ENCODE results near the gene HMGXB4. TPM values are rescaled to one million over a fixed set of nuclear protein-coding genes. Genes with fewer than 3 reads are reported as not detected.

Gene HMGXB4
- total and polyA plus RNA-seq, 9 of the 15 experiments (the other 6 are each of a cell fraction or from before 2014, with no cell fraction given): 9.9 to 31.4 (median 24.8) TPM

DNA sequence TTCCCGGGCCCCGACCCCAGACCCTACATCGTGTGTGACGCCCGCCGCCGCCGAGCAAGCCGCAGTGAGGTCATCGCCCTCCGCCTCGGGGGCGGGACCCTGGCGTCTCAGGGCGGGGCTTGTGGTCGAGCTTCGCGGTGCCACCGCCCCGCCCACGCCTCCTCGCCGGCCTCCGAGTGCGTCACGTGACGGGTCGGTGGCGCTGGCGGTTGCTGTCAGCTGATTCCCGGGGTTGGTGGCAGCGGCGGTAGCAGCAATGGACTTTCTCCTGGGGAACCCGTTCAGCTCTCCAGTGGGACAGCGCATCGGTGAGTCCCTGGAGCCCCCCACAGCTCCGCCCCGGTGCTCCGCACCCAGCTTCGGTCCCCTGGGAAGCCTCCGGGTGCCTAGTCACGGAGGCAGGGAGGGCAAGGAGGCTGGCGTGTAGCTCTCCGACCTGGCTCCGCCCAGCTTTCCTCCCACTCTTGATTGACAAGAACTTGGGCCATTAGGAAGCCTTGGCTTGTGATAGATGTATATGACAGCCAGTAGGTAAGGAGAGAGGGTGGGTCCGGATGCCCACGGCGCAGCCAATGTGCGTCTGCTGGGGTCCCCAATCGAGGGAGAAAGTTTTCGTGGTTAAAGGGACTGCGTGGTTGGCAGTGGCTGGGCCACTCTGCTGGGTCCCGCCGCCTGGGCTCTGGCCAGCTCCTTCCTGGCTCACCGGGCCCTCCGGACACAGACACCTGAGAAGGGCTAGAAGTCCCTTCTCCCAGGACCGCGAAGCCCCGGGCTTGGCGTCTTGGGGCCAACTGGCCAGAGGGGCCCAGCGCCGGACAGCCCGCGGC, 42.6 kb downstream of the HMGXB4 start, which contains the start of gene TOM1 (continued):
- no peak for TF ChIP-seq ZFP36 (IDR thresholded peaks at IDR 0.05; ENCODE audit: low read depth, low read length, partially characterized antibody)
- TF ChIP-seq CBFA2T2 (conservative IDR thresholded peaks at IDR 0.05): peak; percentile 92
- TF ChIP-seq ZBTB12 (CRISPR knock-in tag; IDR thresholded peaks at IDR 0.05): 0 out of 2 replicates have a peak, but pooled peaks have one; percentile 10
- peak; percentile 99 for TF ChIP-seq USF2 (CRISPR knock-in tag; IDR thresholded peaks at IDR 0.05)
- TF ChIP-seq ARID3A (IDR thresholded peaks at IDR 0.05; ENCODE audit: borderline replicate concordance, low read depth, low read length): peak; percentile 90
- TF ChIP-seq NFATC3 (IDR thresholded peaks at IDR 0.05): no peak
- peak; percentile 99 for TF ChIP-seq RAD51 (IDR thresholded peaks at IDR 0.05; ENCODE audit: borderline replicate concordance, low read depth)
- 0 out of 2 replicates have a peak, but pooled peaks have one; percentile 24 for TF ChIP-seq ZBTB17 (CRISPR knock-in tag; IDR thresholded peaks at IDR 0.05)
- no peak for TF ChIP-seq ZNF785 (CRISPR knock-in tag; IDR thresholded peaks at IDR 0.05)
- TF ChIP-seq MEF2D (tag; conservative IDR thresholded peaks at IDR 0.05; ENCODE audit: low read depth): no peak
- TF ChIP-seq RBFOX2 (IDR thresholded peaks at IDR 0.05; ENCODE audit: low read depth, low read length): peak; percentile 71
- TF ChIP-seq RB1 (IDR thresholded peaks at IDR 0.05; ENCODE audit: low read depth): peak; percentile 28
- TF ChIP-seq TBP (optimal IDR thresholded peaks at IDR 0.05; ENCODE audit: low read depth, low read length): peak; percentile 36
- TF ChIP-seq ZNF12 (CRISPR knock-in tag; IDR thresholded peaks at IDR 0.05): no peak
- no peak for TF ChIP-seq RBM34 (IDR thresholded peaks at IDR 0.05; ENCODE audit: borderline replicate concordance, insufficient read depth, low read length)
- TF ChIP-seq CREM (IDR thresholded peaks at IDR 0.05; ENCODE audit: low read depth): peak; percentile 85
- TF ChIP-seq MYBL2 (IDR thresholded peaks at IDR 0.05; ENCODE audit: low read depth): peak; percentile 30; the same call in 1 of the 2 replicates
- TF ChIP-seq MYBL2 (CRISPR knock-in tag; IDR thresholded peaks at IDR 0.05; ENCODE audit: borderline replicate concordance): no peak
- TF ChIP-seq MYC (IDR thresholded peaks at IDR 0.05; ENCODE audit: low read depth, low read length): 0 out of 2 replicates have a peak, but pooled peaks have one; percentile 59
- no peak for TF ChIP-seq MYC (CRISPR knock-in tag; IDR thresholded peaks at IDR 0.05; ENCODE audit: borderline replicate concordance, low read depth)
- TF ChIP-seq PKNOX1 (IDR thresholded peaks at IDR 0.05): peak; percentile 99
- TF ChIP-seq, protein P1, sequence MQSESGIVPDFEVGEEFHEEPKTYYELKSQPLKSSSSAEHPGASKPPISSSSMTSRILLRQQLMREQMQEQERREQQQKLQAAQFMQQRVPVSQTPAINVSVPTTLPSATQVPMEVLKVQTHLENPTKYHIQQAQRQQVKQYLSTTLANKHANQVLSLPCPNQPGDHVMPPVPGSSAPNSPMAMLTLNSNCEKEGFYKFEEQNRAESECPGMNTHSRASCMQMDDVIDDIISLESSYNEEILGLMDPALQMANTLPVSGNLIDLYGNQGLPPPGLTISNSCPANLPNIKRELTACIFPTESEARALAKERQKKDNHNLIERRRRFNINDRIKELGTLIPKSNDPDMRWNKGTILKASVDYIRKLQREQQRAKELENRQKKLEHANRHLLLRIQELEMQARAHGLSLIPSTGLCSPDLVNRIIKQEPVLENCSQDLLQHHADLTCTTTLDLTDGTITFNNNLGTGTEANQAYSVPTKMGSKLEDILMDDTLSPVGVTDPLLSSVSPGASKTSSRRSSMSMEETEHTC (IDR thresholded peaks at IDR 0.05): peak; percentile 65; the same call in 1 of the 2 replicates
- TF ChIP-seq TAF9B (IDR thresholded peaks at IDR 0.05; ENCODE audit: partially characterized antibody): peak; percentile 61
